Activated CD8-positive, alpha-beta memory T cell treated with anti-CD3 and anti-CD28 coated beads, Interleukin-2, amount 50 U/mL, for 48 hours (primary cell): ENCODE data around the gene PARS2.

Source experiments
- DNase-seq: peaks from one replicate; pipeline ENCODE4 v3.0.0-alpha.2; 2020

PARS2 gene

GRCh38 chr1:54764133-54764921 is at the start of gene PARS2:
Gene PARS2, minus strand, starts transcription at chr1:54764523. Its CDS starts 5,362 bp downstream, at chr1:54759161.
- peak; percentile 97 for DNase-seq

GRCh38 chr1:54814126-54814498 is 49.8 kb upstream of the PARS2 start:
- peak; percentile 40 for DNase-seq

DNA sequence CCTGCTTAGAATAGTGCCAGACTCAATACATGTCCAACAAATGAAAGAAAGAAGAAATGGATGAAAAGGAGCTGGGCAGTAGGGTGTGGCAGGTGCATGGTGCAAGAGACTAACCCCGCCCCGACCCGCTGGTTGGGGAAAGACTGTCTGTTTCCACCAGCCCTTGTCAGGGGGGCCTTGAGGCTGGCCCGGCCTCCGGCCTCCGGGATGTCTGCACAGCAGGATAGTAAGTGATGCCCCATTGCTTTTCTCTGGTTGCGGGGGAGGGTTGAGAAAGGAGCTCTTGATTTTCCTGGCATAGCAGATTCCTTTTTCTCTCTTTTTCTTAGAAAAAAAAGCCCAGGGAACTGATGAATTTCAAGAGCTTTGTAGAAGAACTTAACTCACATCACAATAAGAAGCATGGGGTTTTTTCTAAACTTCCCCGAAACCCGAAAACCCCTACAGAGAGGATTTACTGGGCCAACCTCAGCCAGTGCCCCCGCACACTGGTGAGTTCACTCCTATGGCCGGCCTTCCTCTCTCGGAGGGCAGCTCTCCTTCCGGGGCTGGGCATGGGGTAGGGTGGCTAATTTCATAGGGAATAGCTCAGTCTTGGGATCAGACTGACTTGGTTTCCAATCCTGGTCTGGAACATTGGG is 49.3 kb upstream of the PARS2 start:
- peak; percentile 30 for DNase-seq

- peak; percentile 39 for DNase-seq
These were observed 48.6 kb upstream of the PARS2 start for GRCh38 chr1:54812801-54813484.

DNA sequence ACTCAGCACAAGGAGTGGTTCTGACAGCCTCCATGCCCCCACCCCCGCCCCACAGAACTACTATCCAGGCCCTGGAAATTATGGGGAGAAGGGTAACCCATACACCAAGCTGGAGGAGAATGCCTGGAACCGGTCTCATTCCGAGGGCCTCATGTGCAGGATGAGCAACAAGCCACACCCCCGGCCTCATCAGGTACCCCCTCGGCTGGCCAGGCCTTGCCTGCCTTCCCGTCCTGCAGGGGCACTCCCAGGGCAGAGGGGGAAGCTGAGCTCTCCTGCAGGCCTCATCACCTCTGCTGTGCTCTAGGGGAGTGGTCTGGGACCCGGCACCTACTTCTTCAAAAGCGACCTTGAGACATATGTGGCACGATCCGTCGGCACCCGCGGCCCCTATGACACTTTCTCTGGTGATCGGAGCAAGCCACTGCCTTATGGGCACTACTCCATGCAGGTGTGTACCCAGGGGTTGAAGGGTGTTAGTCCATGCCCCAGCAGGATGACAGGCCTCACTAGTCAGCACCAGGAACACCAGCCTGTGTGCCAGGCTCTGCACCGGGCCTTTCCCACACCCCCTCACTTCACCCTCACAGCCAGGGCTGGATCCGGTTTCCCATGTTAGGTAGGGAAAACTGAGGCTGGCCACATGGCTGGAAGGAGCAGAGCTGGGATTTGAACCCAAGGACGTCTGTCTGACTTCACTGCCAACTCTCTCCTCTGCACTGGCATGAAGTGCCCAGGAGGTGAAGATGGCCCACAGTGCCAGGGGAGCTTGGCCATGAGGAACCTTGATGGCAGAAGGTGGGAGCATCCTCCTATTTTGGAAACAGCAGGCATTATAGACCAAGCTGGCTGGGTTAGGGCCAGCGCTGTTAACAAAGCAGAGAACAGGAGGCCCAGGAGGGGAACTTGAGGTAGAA is 47.7 kb upstream of the PARS2 start:
- peak; percentile 43 for DNase-seq

DNA sequence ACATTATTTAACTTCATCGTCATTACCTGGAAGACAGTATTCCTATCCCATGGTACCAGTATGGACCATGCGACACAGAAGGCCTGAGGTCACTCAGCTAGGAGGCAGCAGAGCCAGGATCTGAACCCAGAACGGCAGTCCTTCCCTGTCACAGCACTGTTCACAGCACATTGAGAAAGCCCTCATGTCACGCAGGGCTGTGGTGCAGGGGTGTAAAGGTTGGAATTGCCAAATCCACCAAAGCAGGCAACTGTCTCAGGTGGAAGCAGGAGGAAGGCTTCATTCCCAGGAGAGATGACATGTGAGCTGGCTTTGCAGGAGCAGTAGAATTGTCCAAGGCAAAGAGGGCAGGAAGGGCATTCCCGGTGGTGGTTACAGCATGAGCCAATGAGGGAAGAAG is 46.7 kb upstream of the PARS2 start:
- DNase-seq = peak; percentile 32

DNA sequence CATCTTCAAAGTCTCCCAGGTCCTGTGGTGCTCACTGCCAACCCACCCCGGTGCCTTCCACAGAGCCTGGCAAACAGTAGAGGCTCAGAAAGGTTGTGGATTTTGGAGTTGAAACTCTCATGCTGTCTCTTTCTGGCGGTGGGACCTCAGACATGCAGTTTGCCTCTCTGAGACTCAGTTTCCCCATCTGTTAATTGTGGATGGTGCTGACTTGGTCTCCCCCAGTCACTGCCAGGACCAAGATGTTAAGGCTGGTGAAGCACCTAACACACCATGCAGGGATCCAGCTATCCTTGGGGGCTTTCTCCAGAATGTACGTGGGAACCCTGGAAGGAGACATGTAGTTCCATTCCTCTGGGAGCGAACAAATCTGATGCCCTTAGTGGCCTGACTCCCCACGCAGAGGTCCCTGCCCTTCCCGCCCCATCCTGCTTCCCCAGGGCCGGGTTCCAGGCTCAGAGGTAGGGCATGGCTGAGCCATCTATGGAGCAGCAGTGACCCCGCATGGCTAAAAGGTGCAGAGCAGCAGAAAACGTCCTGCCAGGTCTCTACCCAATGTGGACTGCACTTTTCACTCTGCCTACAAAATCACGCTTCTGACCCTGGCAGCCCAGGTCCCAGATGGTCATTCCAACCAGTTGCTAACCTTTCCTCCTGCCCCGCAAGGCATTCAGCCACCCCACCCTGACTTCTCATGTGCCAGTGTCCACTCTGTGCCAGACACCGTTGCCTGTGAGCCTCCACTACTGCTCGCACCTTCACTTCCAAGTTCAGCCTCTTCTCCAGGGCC is 46.0 kb upstream of the PARS2 start:
- peak; percentile 85 for DNase-seq

DNA sequence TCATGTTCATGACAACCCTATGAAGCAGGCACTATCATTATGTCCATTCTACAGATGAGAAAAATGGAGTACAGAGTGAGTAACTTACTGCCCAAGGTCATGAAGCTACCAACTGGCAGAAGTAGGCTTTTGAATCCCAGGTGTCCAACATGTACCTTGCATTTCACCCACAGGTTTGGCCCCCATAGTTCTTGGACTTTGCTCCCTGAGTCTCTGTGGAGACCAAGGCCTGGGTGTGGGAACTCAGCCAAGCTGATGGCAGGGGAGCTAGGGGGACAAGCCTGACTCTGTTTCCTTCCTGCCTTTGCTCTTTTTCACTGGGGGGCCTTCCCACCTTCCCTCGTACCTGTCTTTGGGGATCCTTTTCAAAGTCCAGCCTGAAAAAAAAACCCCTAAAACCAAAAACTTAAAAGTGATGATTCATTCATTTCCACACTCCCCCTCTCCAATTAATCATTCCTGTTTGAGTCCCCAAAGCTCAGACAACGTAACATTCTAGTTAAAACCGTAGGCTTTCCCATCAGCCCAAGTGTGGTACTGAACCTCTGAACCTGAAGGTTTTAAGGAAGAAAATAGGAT is 45.3 kb upstream of the PARS2 start:
- peak; percentile 49 for DNase-seq

DNA sequence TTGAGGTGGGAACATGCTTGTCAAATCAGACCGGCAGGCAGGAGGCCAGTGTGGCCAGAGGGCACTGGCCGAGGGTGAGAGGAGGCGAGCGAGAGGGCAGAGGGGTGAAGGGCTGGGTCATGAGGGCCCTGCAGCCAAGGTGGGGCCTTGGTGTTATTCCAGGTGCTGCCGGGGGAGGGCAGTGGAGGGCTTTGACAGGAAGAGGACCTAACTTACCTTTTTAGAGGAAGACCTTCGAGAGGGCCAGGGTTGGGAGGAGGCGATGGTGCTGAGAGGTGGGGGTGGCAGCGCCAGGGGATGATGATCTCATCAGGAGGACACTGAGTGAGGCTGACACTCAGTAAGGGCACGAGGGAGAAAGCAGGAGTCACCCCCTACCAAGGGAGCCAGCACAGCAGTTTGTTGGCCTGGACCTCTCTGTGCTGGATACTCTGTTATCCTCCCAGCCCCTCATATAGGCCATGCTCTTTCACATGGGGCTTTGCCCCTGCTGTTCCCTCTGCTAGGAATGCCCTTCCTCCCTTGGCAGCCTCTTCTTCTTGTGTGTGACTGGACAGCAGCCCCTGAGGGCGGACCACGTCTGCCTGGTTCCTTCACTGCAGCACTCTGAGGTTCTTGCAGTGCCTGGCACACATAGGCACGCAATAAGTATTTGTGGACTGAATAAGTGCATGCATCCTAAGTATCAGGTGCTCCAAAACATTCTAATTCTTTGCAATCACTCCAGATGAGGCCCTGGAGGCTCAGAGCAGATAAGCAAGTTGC is 44.3 kb upstream of the PARS2 start:
- peak; percentile 49 for DNase-seq

GRCh38 chr1:54807756-54808155 is 43.4 kb upstream of the PARS2 start:
- DNase-seq = peak; percentile 39

DNA sequence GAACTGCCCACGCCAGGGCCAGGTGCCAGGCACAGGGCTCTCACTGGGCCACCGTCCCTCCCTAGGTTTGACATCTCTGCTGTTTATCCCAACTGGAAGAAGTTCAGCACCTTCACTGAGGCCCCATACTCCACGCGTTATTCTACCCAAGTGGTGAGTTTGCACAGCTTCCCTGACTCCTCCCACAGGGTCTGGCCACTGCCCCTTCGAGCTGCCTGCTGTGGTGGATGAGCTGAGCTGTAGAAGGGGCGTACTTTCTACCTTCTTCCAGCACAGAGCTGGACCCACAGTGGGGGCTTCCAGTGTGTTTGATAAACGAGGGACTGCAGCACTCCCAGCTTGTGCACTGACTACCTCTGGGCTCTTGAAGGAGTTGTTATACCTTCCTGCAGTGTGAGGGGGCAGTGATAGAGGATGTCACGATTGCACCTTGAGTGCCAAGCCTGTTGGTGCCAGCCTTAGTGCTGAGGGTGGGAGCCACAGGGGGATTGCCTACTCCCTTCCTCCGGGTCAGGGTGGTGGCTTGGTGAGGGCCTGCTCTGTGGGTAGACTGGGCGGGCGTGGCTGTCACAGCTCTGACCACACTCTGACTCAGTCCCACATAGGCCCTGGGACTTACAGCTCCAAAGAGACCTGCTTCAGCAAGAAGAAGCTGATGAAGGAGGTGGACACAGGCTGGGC is 42.7 kb upstream of the PARS2 start:
- peak; percentile 58 for DNase-seq

GRCh38 chr1:54805981-54806381 is 41.7 kb upstream of the PARS2 start:
- peak; percentile 40 for DNase-seq

- DNase-seq = peak; percentile 25
These were observed 41.1 kb upstream of the PARS2 start for GRCh38 chr1:54805466-54805865.

- peak; percentile 59 for DNase-seq
These were observed 40.3 kb upstream of the PARS2 start for GRCh38 chr1:54804471-54805132.

GRCh38 chr1:54803761-54804470 is 39.6 kb upstream of the PARS2 start:
- DNase-seq = peak; percentile 47

DNA sequence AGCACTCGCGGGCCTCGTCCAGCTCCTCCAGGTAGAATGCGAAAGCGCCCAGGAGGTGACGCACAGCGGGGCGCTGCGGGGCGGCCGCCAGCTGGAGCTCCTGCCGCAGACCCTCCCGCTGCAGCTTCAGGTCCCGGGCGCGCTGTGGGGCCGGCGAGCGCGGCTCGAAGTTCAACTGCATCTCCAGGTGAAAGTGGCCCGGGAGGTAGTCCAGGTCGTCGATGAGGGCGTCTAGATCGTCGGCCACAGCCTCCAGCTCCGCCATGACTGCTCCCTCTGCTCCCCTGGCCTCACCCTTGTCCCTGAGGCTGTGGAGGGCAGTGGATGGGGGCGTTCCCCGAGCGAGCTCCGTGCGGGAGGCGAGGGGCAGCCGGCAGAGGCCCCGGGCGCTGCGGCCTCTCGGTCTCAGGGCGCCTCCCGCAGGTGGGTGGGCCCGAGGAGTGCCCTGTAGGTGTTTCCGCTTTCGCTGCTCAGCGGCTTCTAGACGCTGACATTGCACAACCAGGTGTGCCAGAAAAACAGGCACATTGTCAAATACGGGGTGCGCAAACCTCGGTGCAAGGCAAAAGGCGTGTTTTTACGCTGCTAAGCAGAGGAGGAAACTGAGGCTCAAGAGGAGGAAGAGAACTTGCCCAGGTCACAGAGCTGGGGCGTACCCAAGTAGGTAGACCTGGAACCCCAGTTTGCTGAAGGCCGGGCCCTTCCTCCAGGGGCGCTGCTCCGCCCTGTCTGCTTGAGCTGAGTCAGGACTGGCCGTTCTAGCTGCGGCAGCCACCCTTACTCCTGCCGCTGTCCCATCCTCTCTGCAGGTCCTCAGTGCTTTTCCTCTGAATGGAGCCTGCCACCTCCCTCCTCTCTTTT is 36.8 kb upstream of the PARS2 start, which contains the start of gene TTC22:
Gene TTC22, minus strand, starts transcription at position 425 of the 861 bp plus-strand sequence. Its CDS starts 160 bp downstream, at position 265.
- DNase-seq = peak; percentile 80

- DNase-seq = no peak
These were observed 35.9 kb upstream of the PARS2 start for GRCh38 chr1:54800041-54800898.
